Fibroblast of pulmonary artery (primary cell): ENCODE data around the gene ATP5PO.

Source experiments
- DNase-seq: peaks from one replicate; pipeline ENCODE4 v3.0.0-alpha.2; 2010; ENCODE audit warnings: low read depth
- H3K4me3 ChIP-seq: replicated peaks from 2 replicates; pipeline ENCODE4 v1.5.1; 2011; ENCODE audit warnings: low read depth, mild to moderate bottlenecking, control low read depth, low read length, moderate library complexity
- CTCF ChIP-seq: IDR thresholded peaks from 2 replicates; pipeline ENCODE4 v1.5.1; 2011; ENCODE audit warnings: mild to moderate bottlenecking, control low read depth, low read length, inconsistent platforms; ENCODE audit errors: missing control alignments

ATP5PO gene

GRCh38 chr21:33892853-33893252 is 22.8 kb downstream of the ATP5PO start:
- no peak overlapping the region for H3K4me3 ChIP-seq
- DNase-seq, result no peak
- no peak for TF ChIP-seq CTCF

GRCh38 chr21:33890187-33890586 is 25.4 kb downstream of the ATP5PO start:
- TF ChIP-seq CTCF, result no peak

GRCh38 chr21:33886321-33886720 is 29.3 kb downstream of the ATP5PO start:
- no peak for DNase-seq
- no peak for TF ChIP-seq CTCF
- H3K4me3 ChIP-seq, result no peak overlapping the region

More at GRCh38 chr21:33890187-33890586, 25.4 kb downstream of the ATP5PO start:
- no peak for DNase-seq
- H3K4me3 ChIP-seq, result no peak overlapping the region

- no peak for TF ChIP-seq CTCF
- no peak overlapping the region for H3K4me3 ChIP-seq
- DNase-seq, result no peak
These were observed 30.5 kb downstream of the ATP5PO start for GRCh38 chr21:33885172-33885514.

GRCh38 chr21:33884376-33885171 is 31.0 kb downstream of the ATP5PO start:
- DNase-seq, result peak; percentile 23
- no peak for TF ChIP-seq CTCF
- no peak overlapping the region for H3K4me3 ChIP-seq

- DNase-seq, result no peak
- no peak for TF ChIP-seq CTCF
- no peak overlapping the region for H3K4me3 ChIP-seq
These were observed 32.5 kb downstream of the ATP5PO start for GRCh38 chr21:33883118-33883517.
